Effector memory CD8-positive, alpha-beta T cell (primary cell): Measurements from ENCODE around the gene MDFI.

Source experiments
- ATAC-seq: fragments of 150-1000 bp; cut with Tn5 transposase; replicated peaks from 2 replicates; pipeline ENCODE4 v1.10.0; 2021; ENCODE audit warnings: mild to moderate bottlenecking, moderate library complexity
- DNase-seq, 3 experiments: peaks; one replicate each; pipeline ENCODE4 v3.0.0; 2021
- H3K27ac Mint-ChIP-seq, 2 donors: one replicate each; pipeline ENCODE4 v1.8.0; 2022; ENCODE audit warnings: mild to moderate bottlenecking in 2 of 2, mixed read lengths in 2 of 2, moderate library complexity in 2 of 2
- H3K27me3 Mint-ChIP-seq, 2 donors: one replicate each; pipeline ENCODE4 v1.8.0; 2022; ENCODE audit warnings: mixed read lengths in 2 of 2
- H3K36me3 Mint-ChIP-seq: one replicate; pipeline ENCODE4 v1.8.0; 2022; ENCODE audit warnings: mild to moderate bottlenecking, moderate library complexity, mixed read lengths; ENCODE audit not compliant: insufficient read depth
- H3K4me1 Mint-ChIP-seq, 2 donors: one replicate each; pipeline ENCODE4 v1.8.0; 2022; ENCODE audit warnings: low read depth in 2 of 2, mixed read lengths in 2 of 2
- H3K4me3 Mint-ChIP-seq, 2 donors: one replicate each; pipeline ENCODE4 v1.8.0; 2022; ENCODE audit warnings: mild to moderate bottlenecking in 2 of 2, mixed read lengths in 2 of 2, moderate library complexity in 2 of 2
- H3K9me3 Mint-ChIP-seq, 2 donors: one replicate each; pipeline ENCODE4 v1.8.0; 2022; ENCODE audit warnings: mixed read lengths in 2 of 2

Gene MDFI

GRCh38 chr6:41699063-41699462 is 60.8 kb downstream of the MDFI start:
- Mint-ChIP-seq H3K27me3 (no peaks in the 10 kb centered on the region), H3K4me3 (no peak overlapping the region)
- no peak for ATAC-seq

GRCh38 chr6:41700463-41701347 is 62.4 kb downstream of the MDFI start:
- ATAC-seq (no peak), DNase-seq (no peak)
- H3K4me3 Mint-ChIP-seq = no peak overlapping the region
- peaks cover 19 to 28% of the 10 kb centered on the region in 2 donors for H3K4me1 Mint-ChIP-seq
- peaks cover 13% of the 10 kb centered on the region for H3K36me3 Mint-ChIP-seq
- H3K27ac Mint-ChIP-seq = no peak overlapping the region
- H3K27me3 Mint-ChIP-seq = no peaks in the 10 kb centered on the region
- no peaks in the 10 kb centered on the region for H3K9me3 Mint-ChIP-seq

More at GRCh38 chr6:41699063-41699462, 60.8 kb downstream of the MDFI start:
- DNase-seq = no peak
- Mint-ChIP-seq H3K4me1 (peaks cover 20 to 24% of the 10 kb centered on the region in 2 donors), H3K9me3 (no peaks in the 10 kb centered on the region), H3K36me3 (peaks cover 6% of the 10 kb centered on the region), H3K27ac (peak overlapping the region; percentile 72)

GRCh38 chr6:41702089-41702745 is 63.9 kb downstream of the MDFI start:
- no peak for ATAC-seq
- no peak overlapping the region for H3K4me3 Mint-ChIP-seq

GRCh38 chr6:41702771-41703494 is 64.7 kb downstream of the MDFI start:
- ATAC-seq (no peak), DNase-seq (no peak)
- H3K4me1 Mint-ChIP-seq = peaks cover 39 to 46% of the 10 kb centered on the region in 2 donors
- no peak overlapping the region for H3K27ac Mint-ChIP-seq
- no peaks in the 10 kb centered on the region for H3K27me3 Mint-ChIP-seq
- peaks cover 12% of the 10 kb centered on the region for H3K36me3 Mint-ChIP-seq
- no peaks in the 10 kb centered on the region for H3K9me3 Mint-ChIP-seq
- H3K4me3 Mint-ChIP-seq = peak overlapping the region in 1 of 2 donors; percentile 31

More at GRCh38 chr6:41702089-41702745, 63.9 kb downstream of the MDFI start:
- H3K36me3 Mint-ChIP-seq = peaks cover 12% of the 10 kb centered on the region
- H3K4me1 Mint-ChIP-seq = peaks cover 33 to 39% of the 10 kb centered on the region in 2 donors
- H3K27ac Mint-ChIP-seq = no peak overlapping the region
- no peaks in the 10 kb centered on the region for H3K27me3 Mint-ChIP-seq
- no peak for DNase-seq
- no peaks in the 10 kb centered on the region for H3K9me3 Mint-ChIP-seq
